Keratinocyte (primary cell): ENCODE data around the gene LSM7.
"Not testable (repeated sequence)": the region's sequence is repeated elsewhere in the genome, so short reads cannot be mapped to it uniquely, and the experiment has no call there.

Experiments
- CTCF ChIP-seq, 3 experiments: IDR thresholded peaks in 1 of 3; conservative IDR thresholded peaks in 1 of 3; optimal IDR thresholded peaks in 1 of 3; 2 replicates in 2 of 3; 3 replicates in 1 of 3; pipeline versions ENCODE3 to v1.5.1; 2011; ENCODE audit warnings: low read length in 3 of 3, mild to moderate bottlenecking in 3 of 3, moderate library complexity in 2 of 3, control low read depth in 1 of 3, inconsistent platforms in 1 of 3; ENCODE audit not compliant: insufficient read depth in 2 of 3; ENCODE audit errors: extremely low read depth in 1 of 3
- EZH2 ChIP-seq: IDR thresholded peaks from one replicate; pipeline ENCODE4 v1.6.1; 2012; ENCODE audit warnings: inconsistent platforms, mild to moderate bottlenecking, low read length, moderate library complexity

- not testable (repeated sequence) for TF ChIP-seq EZH2; CTCF (optimal IDR thresholded peaks at IDR 0.05 in 1 of 3, IDR thresholded peaks at IDR 0.05 in 1 of 3, conservative IDR thresholded peaks at IDR 0.05 in 1 of 3; ENCODE audit: extremely low read depth in 1 of 3, insufficient read depth in 2 of 3, low read length in 3 of 3)
Observed at GRCh38 chr19:2281265-2282061, 46.9 kb downstream of the LSM7 start.
